ENCODE measurements around the gene TMEM208. TPM values are rescaled to one million over a fixed set of nuclear protein-coding genes. Genes with fewer than 3 reads are reported as not detected.
A peak's percentile ranks its signal among the peaks of the same experiment; 100 is the strongest.

The TMEM208 gene
- total RNA-seq, 1 experiment from 2014 or later, result 48.4 TPM

DNA sequence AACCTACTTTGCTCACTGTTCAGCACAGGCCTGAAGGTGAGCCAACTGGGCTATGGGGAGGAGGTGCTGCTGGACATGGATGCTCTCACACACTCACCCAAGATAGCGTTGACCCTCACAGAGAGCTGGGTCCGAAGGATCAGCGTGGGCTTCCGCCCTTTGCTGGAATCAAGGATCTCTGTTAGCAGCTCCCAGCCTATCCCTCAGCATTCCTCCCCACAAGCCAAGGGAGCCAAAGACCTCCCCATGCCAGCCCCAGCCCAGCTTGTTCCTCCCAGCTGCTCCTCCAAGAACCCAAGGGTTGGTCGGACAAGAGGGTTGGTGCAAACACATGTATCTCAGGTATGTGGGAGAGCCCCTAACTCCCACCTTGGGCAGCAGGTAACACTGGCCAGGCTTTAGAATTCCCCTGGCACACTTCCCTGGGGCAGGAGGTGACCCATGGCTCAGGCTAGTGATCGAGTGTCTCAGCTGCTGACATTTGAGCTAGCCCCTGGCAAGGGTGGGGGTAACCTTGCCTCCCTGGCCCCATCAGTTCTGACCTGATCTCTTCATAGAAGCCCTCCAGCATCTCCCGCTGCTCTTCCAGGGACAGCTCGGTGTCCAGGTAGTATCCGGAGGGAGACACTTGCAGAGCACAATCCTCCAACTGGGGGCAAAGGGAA, 12.0 kb downstream of the TMEM208 start:
- ChIA-PET POLR2A (interaction anchor here (0.6 to 3.4 kb wide), 4 partner anchors 8 to 602 kb away, joined by 3 to 26 read pairs (median 4); partner anchors contain the start of genes FHOD1 and TMEM208), CTCF (interaction anchor here (1.0 to 1.6 kb wide), 3 partner anchors 8 to 87 kb away, joined by 4 to 10 read pairs (median 4); no protein-coding TSS in a partner anchor)
- no peak for DNase-seq (ENCODE audit: low spot score)
- H3K27me3 Mint-ChIP-seq (ENCODE audit: low read depth), result no peaks in the 10 kb centered on the region
- H3K36me3 Mint-ChIP-seq, result peaks cover 24% of the 10 kb centered on the region
- H3K4me1 Mint-ChIP-seq, result peaks cover 22% of the 10 kb centered on the region
- ATAC-seq, result no peak
- no peak overlapping the region for H3K27ac Mint-ChIP-seq
- no peaks in the 10 kb centered on the region for H3K9me3 Mint-ChIP-seq
- H3K4me3 Mint-ChIP-seq, result no peak overlapping the region
- TF ChIP-seq ZNF423 (CRISPR knock-in tag; IDR thresholded peaks at IDR 0.05) (no peak), SMAD3 (CRISPR knock-in tag; IDR thresholded peaks at IDR 0.05; ENCODE audit: borderline replicate concordance) (no peak), STAT6 (CRISPR knock-in tag; conservative IDR thresholded peaks at IDR 0.05; ENCODE audit: low read depth) (no peak), ZNF416 (CRISPR knock-in tag; IDR thresholded peaks at IDR 0.05) (no peak), CTCF (IDR thresholded peaks at IDR 0.05) (no peak), JAZF1 (CRISPR knock-in tag; IDR thresholded peaks at IDR 0.05) (no peak)
- TF ChIP-seq, protein P1, sequence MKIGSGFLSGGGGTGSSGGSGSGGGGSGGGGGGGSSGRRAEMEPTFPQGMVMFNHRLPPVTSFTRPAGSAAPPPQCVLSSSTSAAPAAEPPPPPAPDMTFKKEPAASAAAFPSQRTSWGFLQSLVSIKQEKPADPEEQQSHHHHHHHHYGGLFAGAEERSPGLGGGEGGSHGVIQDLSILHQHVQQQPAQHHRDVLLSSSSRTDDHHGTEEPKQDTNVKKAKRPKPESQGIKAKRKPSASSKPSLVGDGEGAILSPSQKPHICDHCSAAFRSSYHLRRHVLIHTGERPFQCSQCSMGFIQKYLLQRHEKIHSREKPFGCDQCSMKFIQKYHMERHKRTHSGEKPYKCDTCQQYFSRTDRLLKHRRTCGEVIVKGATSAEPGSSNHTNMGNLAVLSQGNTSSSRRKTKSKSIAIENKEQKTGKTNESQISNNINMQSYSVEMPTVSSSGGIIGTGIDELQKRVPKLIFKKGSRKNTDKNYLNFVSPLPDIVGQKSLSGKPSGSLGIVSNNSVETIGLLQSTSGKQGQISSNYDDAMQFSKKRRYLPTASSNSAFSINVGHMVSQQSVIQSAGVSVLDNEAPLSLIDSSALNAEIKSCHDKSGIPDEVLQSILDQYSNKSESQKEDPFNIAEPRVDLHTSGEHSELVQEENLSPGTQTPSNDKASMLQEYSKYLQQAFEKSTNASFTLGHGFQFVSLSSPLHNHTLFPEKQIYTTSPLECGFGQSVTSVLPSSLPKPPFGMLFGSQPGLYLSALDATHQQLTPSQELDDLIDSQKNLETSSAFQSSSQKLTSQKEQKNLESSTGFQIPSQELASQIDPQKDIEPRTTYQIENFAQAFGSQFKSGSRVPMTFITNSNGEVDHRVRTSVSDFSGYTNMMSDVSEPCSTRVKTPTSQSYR (CRISPR knock-in tag; IDR thresholded peaks at IDR 0.05), result no peak

- TF ChIP-seq FOXJ3 (CRISPR knock-in tag; IDR thresholded peaks at IDR 0.05; ENCODE audit: borderline replicate concordance), result no peak
- TF ChIP-seq AR (CRISPR knock-in tag; IDR thresholded peaks at IDR 0.05), result no peak
- TF ChIP-seq IRF2 (CRISPR knock-in tag; IDR thresholded peaks at IDR 0.05; ENCODE audit: borderline replicate concordance, low read depth), result no peak
- no peak for TF ChIP-seq NFYB (CRISPR knock-in tag; conservative IDR thresholded peaks at IDR 0.05; ENCODE audit: low read depth)
- TF ChIP-seq ERG (CRISPR knock-in tag; IDR thresholded peaks at IDR 0.05), result no peak
- TF ChIP-seq ZNF138 (CRISPR knock-in tag; conservative IDR thresholded peaks at IDR 0.05), result no peak
- TF ChIP-seq ZNF396 (CRISPR knock-in tag; IDR thresholded peaks at IDR 0.05; ENCODE audit: borderline replicate concordance), result no peak
- no peak for TF ChIP-seq MAX (CRISPR knock-in tag; IDR thresholded peaks at IDR 0.05)
- no peak for TF ChIP-seq HMGXB4 (CRISPR knock-in tag; IDR thresholded peaks at IDR 0.05)
- no peak for TF ChIP-seq ZNF121 (CRISPR knock-in tag; IDR thresholded peaks at IDR 0.05)
- no peak for ATAC-seq
- ChIA-PET POLR2A (interaction anchor here (0.5 kb wide), 1 partner anchor 26 kb away, joined by 3 read pairs; no protein-coding TSS in a partner anchor), CTCF (interaction anchor here (0.6 to 1.8 kb wide), 4 partner anchors 14 to 174 kb away, joined by 3 to 5 read pairs (median 4); partner anchors contain the start of genes ELMO3 and TMEM208)
- Mint-ChIP-seq H3K27ac (peak overlapping the region; percentile 32), H3K27me3 (ENCODE audit: low read depth) (no peaks in the 10 kb centered on the region), H3K4me3 (no peak overlapping the region), H3K36me3 (peaks cover 20% of the 10 kb centered on the region), H3K9me3 (no peaks in the 10 kb centered on the region), H3K4me1 (peaks cover 30% of the 10 kb centered on the region)
- DNase-seq (ENCODE audit: low spot score), result no peak
These were observed 13.6 kb downstream of the TMEM208 start for GRCh38 chr16:67240506-67240905.

Measured in WTC11 (cell line).